Measurements from ENCODE around the gene KSR1. TPM values are rescaled to one million over a fixed set of nuclear protein-coding genes. Genes with fewer than 3 reads are reported as not detected.

The KSR1 gene
- total and polyA plus RNA-seq, 11 donors, result 6.1 to 31.1 (median 7.5) TPM

GRCh38 chr17:27562777-27563455 is 106.7 kb downstream of the KSR1 start:
- DNase-seq, result no peak
- no peak overlapping the region for H3K4me3 ChIP-seq
- peak overlapping the region in 7 of 12 donors; percentile 4 to 60 (median 35) for H3K27ac ChIP-seq
- ATAC-seq, result no peak
- H3K9me3 ChIP-seq, result no peaks in the 10 kb centered on the region
- peaks cover 0 to 1% (median 0%) of the 10 kb centered on the region in 9 donors for H3K36me3 ChIP-seq
- 84 to 89% (median 85%) methylated on average over 8 of the region's 8 CpGs for WGBS, 4 donors
- TF ChIP-seq CTCF (IDR thresholded peaks at IDR 0.05) (no peak), POLR2A (IDR thresholded peaks at IDR 0.05) (no peak)
- no peaks in the 10 kb centered on the region for H3K27me3 ChIP-seq
- intact Hi-C loops (cut with DNase I), result loop anchor here in 3 of 10 donors (10.0 kb wide), 2 partner anchors 68 to 108 kb away; partner anchors contain the start of gene KSR1 (in 2 of the 3)
- H3K4me1 ChIP-seq, result peaks cover 6 to 79% (median 39%) of the 10 kb centered on the region in 12 donors

GRCh38 chr17:27563532-27563931 is 107.3 kb downstream of the KSR1 start:
- ATAC-seq (no peak), DNase-seq (no peak)
- no peaks in the 10 kb centered on the region for H3K9me3 ChIP-seq
- H3K27me3 ChIP-seq, result no peaks in the 10 kb centered on the region
- H3K36me3 ChIP-seq, result no peaks in the 10 kb centered on the region
- intact Hi-C loops (cut with DNase I), result loop anchor here in 3 of 10 donors (10.0 kb wide), 2 partner anchors 69 to 109 kb away; partner anchors contain the start of gene KSR1 (in 2 of the 3)
- peak overlapping the region in 7 of 12 donors; percentile 4 to 60 (median 35) for H3K27ac ChIP-seq
- H3K4me1 ChIP-seq, result peaks cover 6 to 79% (median 39%) of the 10 kb centered on the region in 12 donors
- TF ChIP-seq CTCF (IDR thresholded peaks at IDR 0.05) (no peak), POLR2A (IDR thresholded peaks at IDR 0.05) (no peak)
- WGBS, 4 donors, result 73 to 80% (median 75%) methylated on average over 7 of the region's 7 CpGs
- no peak overlapping the region for H3K4me3 ChIP-seq

GRCh38 chr17:27564463-27564862 is 108.2 kb downstream of the KSR1 start:
- no peaks in the 10 kb centered on the region for H3K9me3 ChIP-seq
- no peaks in the 10 kb centered on the region for H3K36me3 ChIP-seq
- peaks cover 6 to 75% (median 36%) of the 10 kb centered on the region in 12 donors for H3K4me1 ChIP-seq
- H3K4me3 ChIP-seq, result no peak overlapping the region
- intact Hi-C loops (cut with DNase I), result loop anchor here in 3 of 10 donors (10.0 kb wide), 2 partner anchors 70 to 110 kb away; partner anchors contain the start of gene KSR1 (in 2 of the 3)
- ATAC-seq (no peak), DNase-seq (no peak)
- H3K27ac ChIP-seq, result peak overlapping the region in 1 of 12 donors; percentile 46
- 68 to 79% (median 69%) methylated on average over 2 of the region's 2 CpGs for WGBS, 4 donors
- no peaks in the 10 kb centered on the region for H3K27me3 ChIP-seq
- TF ChIP-seq CTCF (IDR thresholded peaks at IDR 0.05) (no peak), POLR2A (IDR thresholded peaks at IDR 0.05) (no peak)

GRCh38 chr17:27565874-27566670 is 109.8 kb downstream of the KSR1 start:
- TF ChIP-seq POLR2A (IDR thresholded peaks at IDR 0.05) (no peak), CTCF (IDR thresholded peaks at IDR 0.05) (no peak)
- DNase-seq (no peak), ATAC-seq (no peak)
- H3K36me3 ChIP-seq, result no peaks in the 10 kb centered on the region
- intact Hi-C loops (cut with DNase I), result loop anchor here in 4 of 10 donors (5.0 to 10.0 kb wide), 3 partner anchors 71 to 111 kb away; partner anchors contain the start of gene KSR1 (in 3 of the 4)
- H3K4me1 ChIP-seq, result peaks cover 0 to 71% (median 32%) of the 10 kb centered on the region in 12 donors
- H3K27me3 ChIP-seq, result no peaks in the 10 kb centered on the region
- H3K4me3 ChIP-seq, result no peak overlapping the region
- 63 to 75% (median 70%) methylated on average over 4 to 11 of the region's 11 CpGs for WGBS, 4 donors
- no peaks in the 10 kb centered on the region for H3K9me3 ChIP-seq
- peak overlapping the region in 10 of 12 donors; percentile 30 to 79 (median 64) for H3K27ac ChIP-seq
